GM12865 (cell line): Measurements from ENCODE around the gene PSMA5.

Experiments
- DNase-seq: peaks from one replicate; pipeline ENCODE4 v3.0.0; 2010; ENCODE audit warnings: low read depth
- H3K4me3 ChIP-seq: 2 replicates; pipeline ENCODE4 v1.5.1; 2011; ENCODE audit warnings: mild to moderate bottlenecking, low read depth, low read length, control low read depth
- CTCF ChIP-seq: IDR thresholded peaks from 2 replicates; pipeline ENCODE4 v1.5.1; 2011; ENCODE audit warnings: low read length, control low read depth, low read depth, inconsistent platforms; ENCODE audit not compliant: insufficient read depth; ENCODE audit errors: missing control alignments

Gene PSMA5

GRCh38 chr1:109369167-109369746 is 57.0 kb downstream of the PSMA5 start:
- TF ChIP-seq CTCF: no peak
- DNase-seq: no peak
- no peak overlapping the region for H3K4me3 ChIP-seq

GRCh38 chr1:109368464-109368863 is 57.8 kb downstream of the PSMA5 start:
- TF ChIP-seq CTCF: no peak
- DNase-seq: no peak
- H3K4me3 ChIP-seq: no peak overlapping the region

GRCh38 chr1:109367626-109368025 is 58.6 kb downstream of the PSMA5 start:
- DNase-seq: no peak
- no peak overlapping the region for H3K4me3 ChIP-seq
- TF ChIP-seq CTCF: no peak

- no peak for TF ChIP-seq CTCF
- peak; percentile 14 for DNase-seq
- H3K4me3 ChIP-seq: no peak overlapping the region
These were observed 60.5 kb downstream of the PSMA5 start for GRCh38 chr1:109365642-109366204.

GRCh38 chr1:109361649-109362048 is 64.6 kb downstream of the PSMA5 start:
- TF ChIP-seq CTCF: no peak
- no peak for DNase-seq

GRCh38 chr1:109361069-109361468 is 65.2 kb downstream of the PSMA5 start:
- no peak overlapping the region for H3K4me3 ChIP-seq
- no peak for TF ChIP-seq CTCF
- no peak for DNase-seq

More at GRCh38 chr1:109361649-109362048, 64.6 kb downstream of the PSMA5 start:
- H3K4me3 ChIP-seq: no peak overlapping the region

- TF ChIP-seq CTCF: no peak
- no peak for DNase-seq
- no peak overlapping the region for H3K4me3 ChIP-seq
These were observed 68.6 kb downstream of the PSMA5 start for GRCh38 chr1:109357616-109358015.
